ENCODE data around the gene NPAS4.
"Not testable (repeated sequence)": the region's sequence is repeated elsewhere in the genome, so short reads cannot be mapped to it uniquely, and the experiment has no call there.

Gene NPAS4

GRCh38 chr11:66457826-66458225 lies 37.0 kb downstream of the NPAS4 start:
- Histone ChIP-seq H3K4me1 (ENCODE audit: insufficient read depth, low read length) (no peaks in the 10 kb centered on the region), H3K9ac (ENCODE audit: low read depth, low read length) (no peak overlapping the region), H3K36me3 (ENCODE audit: insufficient read depth, low read length) (no peaks in the 10 kb centered on the region), H3K9me3 (ENCODE audit: control insufficient read depth, insufficient read depth, low read length) (no peaks in the 10 kb centered on the region)

- Histone ChIP-seq H3K36me3 (ENCODE audit: insufficient read depth, low read length) (no peaks in the 10 kb centered on the region), H3K9me3 (ENCODE audit: control insufficient read depth, insufficient read depth, low read length) (no peaks in the 10 kb centered on the region), H3K9ac (ENCODE audit: low read depth, low read length) (no peak overlapping the region), H3K4me1 (ENCODE audit: insufficient read depth, low read length) (no peaks in the 10 kb centered on the region)
These were observed 38.4 kb downstream of the NPAS4 start for GRCh38 chr11:66459138-66459778.

- H3K36me3 ChIP-seq (ENCODE audit: insufficient read depth, low read length), result no peaks in the 10 kb centered on the region
- H3K9ac ChIP-seq (ENCODE audit: low read depth, low read length), result no peak overlapping the region
- no peaks in the 10 kb centered on the region for H3K4me1 ChIP-seq (ENCODE audit: insufficient read depth, low read length)
- H3K9me3 ChIP-seq (ENCODE audit: control insufficient read depth, insufficient read depth, low read length), result no peaks in the 10 kb centered on the region
These were observed 41.2 kb downstream of the NPAS4 start for GRCh38 chr11:66462010-66462409.

GRCh38 chr11:66462911-66463310 lies 42.1 kb downstream of the NPAS4 start:
- no peaks in the 10 kb centered on the region for H3K4me1 ChIP-seq (ENCODE audit: insufficient read depth, low read length)
- no peaks in the 10 kb centered on the region for H3K36me3 ChIP-seq (ENCODE audit: insufficient read depth, low read length)
- H3K9ac ChIP-seq (ENCODE audit: low read depth, low read length), result no peak overlapping the region
- H3K9me3 ChIP-seq (ENCODE audit: control insufficient read depth, insufficient read depth, low read length), result no peaks in the 10 kb centered on the region

GRCh38 chr11:66464116-66464515 lies 43.3 kb downstream of the NPAS4 start:
- H3K9ac ChIP-seq (ENCODE audit: low read depth, low read length); H3K9me3 ChIP-seq (ENCODE audit: control insufficient read depth, insufficient read depth, low read length); H3K36me3 ChIP-seq (ENCODE audit: insufficient read depth, low read length); H3K4me1 ChIP-seq (ENCODE audit: insufficient read depth, low read length): not testable (repeated sequence)

- no peaks in the 10 kb centered on the region for H3K9me3 ChIP-seq (ENCODE audit: control insufficient read depth, insufficient read depth, low read length)
- H3K4me1 ChIP-seq (ENCODE audit: insufficient read depth, low read length), result peaks cover 5% of the 10 kb centered on the region; the same call in 1 of the 2 replicates
- no peak overlapping the region for H3K9ac ChIP-seq (ENCODE audit: low read depth, low read length)
- H3K36me3 ChIP-seq (ENCODE audit: insufficient read depth, low read length), result no peaks in the 10 kb centered on the region
These were observed 44.1 kb downstream of the NPAS4 start for GRCh38 chr11:66464916-66465315.

- peaks cover 11% of the 10 kb centered on the region; the same call in 1 of the 2 replicates for H3K4me1 ChIP-seq (ENCODE audit: insufficient read depth, low read length)
- no peaks in the 10 kb centered on the region for H3K9me3 ChIP-seq (ENCODE audit: control insufficient read depth, insufficient read depth, low read length)
- no peaks in the 10 kb centered on the region for H3K36me3 ChIP-seq (ENCODE audit: insufficient read depth, low read length)
- peak overlapping the region; percentile 93; the same call in 1 of the 2 replicates for H3K9ac ChIP-seq (ENCODE audit: low read depth, low read length)
These were observed 44.8 kb downstream of the NPAS4 start for GRCh38 chr11:66465373-66466224.

- peaks cover 11% of the 10 kb centered on the region; the same call in 1 of the 2 replicates for H3K4me1 ChIP-seq (ENCODE audit: insufficient read depth, low read length)
- H3K9ac ChIP-seq (ENCODE audit: low read depth, low read length), result peak within 1 kb of the TSS; percentile 93
- no peaks in the 10 kb centered on the region for H3K36me3 ChIP-seq (ENCODE audit: insufficient read depth, low read length)
These were observed 45.6 kb downstream of the NPAS4 start, which contains the start of gene PELI3 for GRCh38 chr11:66466225-66467033. PELI3 (plus strand) TSS chr11:66466905; CDS start chr11:66468129, 1,224 bp downstream.

GRCh38 chr11:66467034-66467659 lies 46.3 kb downstream of the NPAS4 start:
- Histone ChIP-seq H3K4me1 (ENCODE audit: insufficient read depth, low read length) (peaks cover 11% of the 10 kb centered on the region; the same call in 1 of the 2 replicates), H3K9ac (ENCODE audit: low read depth, low read length) (peak overlapping the region; percentile 93; the same call in 1 of the 2 replicates), H3K9me3 (ENCODE audit: control insufficient read depth, insufficient read depth, low read length) (no peaks in the 10 kb centered on the region), H3K36me3 (ENCODE audit: insufficient read depth, low read length) (no peaks in the 10 kb centered on the region)

More at GRCh38 chr11:66466225-66467033, 45.6 kb downstream of the NPAS4 start, which contains the start of gene PELI3:
- H3K9me3 ChIP-seq (ENCODE audit: control insufficient read depth, insufficient read depth, low read length), result no peaks in the 10 kb centered on the region

- peaks cover 11% of the 10 kb centered on the region; the same call in 1 of the 2 replicates for H3K4me1 ChIP-seq (ENCODE audit: insufficient read depth, low read length)
- no peaks in the 10 kb centered on the region for H3K36me3 ChIP-seq (ENCODE audit: insufficient read depth, low read length)
- peak overlapping the region; percentile 93; the same call in 1 of the 2 replicates for H3K9ac ChIP-seq (ENCODE audit: low read depth, low read length)
- H3K9me3 ChIP-seq (ENCODE audit: control insufficient read depth, insufficient read depth, low read length), result no peaks in the 10 kb centered on the region
These were observed 46.9 kb downstream of the NPAS4 start for GRCh38 chr11:66467756-66468155.

GRCh38 chr11:66468691-66469090 lies 47.9 kb downstream of the NPAS4 start:
- Histone ChIP-seq H3K36me3 (ENCODE audit: insufficient read depth, low read length) (no peaks in the 10 kb centered on the region), H3K9me3 (ENCODE audit: control insufficient read depth, insufficient read depth, low read length) (no peaks in the 10 kb centered on the region), H3K9ac (ENCODE audit: low read depth, low read length) (no peak overlapping the region), H3K4me1 (ENCODE audit: insufficient read depth, low read length) (peaks cover 11% of the 10 kb centered on the region; the same call in 1 of the 2 replicates)

GRCh38 chr11:66469441-66469840 lies 48.6 kb downstream of the NPAS4 start:
- no peak overlapping the region for H3K9ac ChIP-seq (ENCODE audit: low read depth, low read length)
- H3K4me1 ChIP-seq (ENCODE audit: insufficient read depth, low read length), result peaks cover 11% of the 10 kb centered on the region; the same call in 1 of the 2 replicates

GRCh38 chr11:66470015-66470414 lies 49.2 kb downstream of the NPAS4 start:
- H3K9ac ChIP-seq (ENCODE audit: low read depth, low read length), result no peak overlapping the region
- peaks cover 11% of the 10 kb centered on the region; the same call in 1 of the 2 replicates for H3K4me1 ChIP-seq (ENCODE audit: insufficient read depth, low read length)
- H3K36me3 ChIP-seq (ENCODE audit: insufficient read depth, low read length), result peaks cover 2% of the 10 kb centered on the region; the same call in 1 of the 2 replicates
- H3K9me3 ChIP-seq (ENCODE audit: control insufficient read depth, insufficient read depth, low read length), result no peaks in the 10 kb centered on the region

More at GRCh38 chr11:66469441-66469840, 48.6 kb downstream of the NPAS4 start:
- H3K9me3 ChIP-seq (ENCODE audit: control insufficient read depth, insufficient read depth, low read length), result no peaks in the 10 kb centered on the region
- peaks cover 2% of the 10 kb centered on the region; the same call in 1 of the 2 replicates for H3K36me3 ChIP-seq (ENCODE audit: insufficient read depth, low read length)
